HepG2 (cell line): ENCODE data around the gene MYH15. TPM values are rescaled to one million over a fixed set of nuclear protein-coding genes. Genes with fewer than 3 reads are reported as not detected.

Experiments used
- ATAC-seq: fragments of 200-7000 bp; cut with Tn5 transposase; 3 replicates; pipeline ENCODE4 v1.9.1; 2020; ENCODE audit warnings: mild to moderate bottlenecking, moderate library complexity
- BruUV-seq: library from RNA; stranded (reverse); fragments of 400-500 nt; replicated peaks from 2 replicates; lab custom pipeline; 2021; lab: Mats Ljungman, UMichigan
- CTCF ChIA-PET: fragments of 300-600 bp; formaldehyde crosslinking; extraction: SDS; loops from one replicate; lab custom pipeline; 2021; ENCODE audit warnings: low total read pairs, inconsistent platforms, low intra/inter-chr PET ratio; lab: Yijun Ruan, JAX
- POLR2A ChIA-PET: fragments of 350-600 bp; sonication (Branson Sonifier 250); formaldehyde crosslinking; loops from one replicate; lab custom pipeline; 2020; ENCODE audit warnings: antibody characterized with exemption, inconsistent platforms; lab: Yijun Ruan, JAX
- DNase-seq: peaks from one replicate; pipeline ENCODE4 v3.0.0-alpha.2; 2015; ENCODE audit warnings: low spot score
- FAIRE-seq: peaks from 3 replicates; lab custom pipeline; 2011; peaks lifted over from hg19 to GRCh38; lab: Jason Lieb, UNC
- H2AFZ ChIP-seq: one replicate; pipeline ENCODE4 v1.6.1; 2011; ENCODE audit warnings: low read length, inconsistent platforms
- H3K27ac ChIP-seq: fragments of 300-600 bp; 3 replicates; pipeline ENCODE4 v1.8.0; 2011; ENCODE audit warnings: mixed run types, mild to moderate bottlenecking, mixed read lengths, low read length, inconsistent platforms; ENCODE audit not compliant: insufficient read depth; ENCODE audit errors: extremely low read length
- H3K27me3 ChIP-seq, 2 experiments: fragments of 200-600 bp in 1 of 2; 2 replicates in 1 of 2; 3 replicates in 1 of 2; pipeline versions ENCODE4 v1.6.0 to v1.8.0; 2011; ENCODE audit warnings: low read length in 2 of 2, mild to moderate bottlenecking in 2 of 2, moderate library complexity in 2 of 2, inconsistent platforms in 1 of 2; ENCODE audit not compliant: insufficient read depth in 2 of 2, control insufficient read depth in 1 of 2
- H3K36me3 ChIP-seq, 2 experiments: fragments of 200-600 bp in 1 of 2; replicated peaks in 1 of 2; 2 replicates in 1 of 2; 3 replicates in 1 of 2; pipeline versions ENCODE4 v1.5.1 to v1.8.0; 2011; ENCODE audit warnings: low read length in 2 of 2, inconsistent platforms in 1 of 2; ENCODE audit not compliant: insufficient read depth in 2 of 2, control insufficient read depth in 1 of 2
- H3K4me1 ChIP-seq: 2 replicates; pipeline ENCODE4 v1.5.1; 2012; ENCODE audit warnings: low read length, inconsistent platforms; ENCODE audit not compliant: insufficient read depth
- H3K4me2 ChIP-seq: 2 replicates; pipeline ENCODE4 v1.6.0; 2011; ENCODE audit warnings: low read depth, low read length, inconsistent platforms
- H3K4me3 ChIP-seq, 3 experiments: fragments of 200-600 bp in 1 of 3; sonication (generic), shearing (Covaris generic) in 1 of 3; replicated peaks in 1 of 3; 2 replicates each; pipeline ENCODE4 v1.5.1; 2011 to 2016; ENCODE audit warnings: low read length in 3 of 3, inconsistent platforms in 2 of 3, low read depth in 2 of 3, mild to moderate bottlenecking in 2 of 3, control low read depth in 1 of 3, mixed read lengths in 1 of 3; ENCODE audit not compliant: insufficient read depth in 1 of 3
- H3K79me2 ChIP-seq: one replicate; pipeline ENCODE4 v1.6.1; 2011; ENCODE audit warnings: low read length, inconsistent platforms; ENCODE audit not compliant: insufficient read depth
- H3K9ac ChIP-seq: 2 replicates; pipeline ENCODE4 v1.6.0; 2011; ENCODE audit warnings: mild to moderate bottlenecking, low read depth, low read length, inconsistent platforms; ENCODE audit not compliant: insufficient read depth
- H3K9me3 ChIP-seq: 2 replicates; pipeline ENCODE4 v1.5.1; 2012; ENCODE audit warnings: mild to moderate bottlenecking, low read length
- H4K20me1 ChIP-seq: 2 replicates; pipeline ENCODE4 v1.6.0; 2011; ENCODE audit warnings: inconsistent platforms, mild to moderate bottlenecking, low read length, moderate library complexity; ENCODE audit not compliant: insufficient read depth
- ATF7 ChIP-seq, 2 experiments: fragments of 450-650 bp in 1 of 2; sonication (generic) in 1 of 2; formaldehyde crosslinking in 1 of 2; IDR thresholded peaks; 2 replicates each; pipeline versions ENCODE4 v1.4.0 to v1.6.1; 2016 to 2020; ENCODE audit warnings: antibody characterized with exemption in 1 of 2, mild to moderate bottlenecking in 1 of 2, missing genetic modification reagents in 1 of 2
- DNMT3B ChIP-seq: conservative IDR thresholded peaks from 2 replicates; pipeline ENCODE4 v1.6.1; 2016; ENCODE audit warnings: missing biosample characterization, control low read depth
- FOXA1 ChIP-seq, 2 experiments: fragments of 450-650 bp in 1 of 2; sonication (generic) in 1 of 2; formaldehyde crosslinking in 1 of 2; IDR thresholded peaks; 2 replicates each; pipeline versions ENCODE4 v1.4.0 to v1.6.1; 2016 to 2020; ENCODE audit warnings: missing genetic modification reagents in 1 of 2
- NFKB2 ChIP-seq: sonication (generic); formaldehyde crosslinking; IDR thresholded peaks from 2 replicates; pipeline ENCODE4 v1.4.0; 2020; ENCODE audit warnings: missing genetic modification reagents, borderline replicate concordance
- RAD21 ChIP-seq: fragments of 450-650 bp; formaldehyde crosslinking; IDR thresholded peaks from 2 replicates; pipeline ENCODE4 v1.5.0; 2020; ENCODE audit warnings: mild to moderate bottlenecking
- TIGD3 ChIP-seq: sonication (generic); formaldehyde crosslinking; IDR thresholded peaks from 2 replicates; pipeline ENCODE4 v1.5.1; 2020; ENCODE audit warnings: mild to moderate bottlenecking, missing genetic modification reagents, borderline replicate concordance
- ZHX2 ChIP-seq, 2 experiments: sonication (generic) in 1 of 2; formaldehyde crosslinking in 1 of 2; IDR thresholded peaks; 2 replicates each; pipeline versions ENCODE4 v1.6.1 to v1.9.0; 2014 to 2022; ENCODE audit warnings: antibody characterized with exemption in 1 of 2, borderline replicate concordance in 1 of 2, inconsistent platforms in 1 of 2, low read depth in 1 of 2, missing genetic modification reagents in 1 of 2
- ZNF274 ChIP-seq: sonication (generic); formaldehyde crosslinking; IDR thresholded peaks from 2 replicates; pipeline ENCODE4 v1.5.1; 2020; ENCODE audit warnings: mild to moderate bottlenecking, missing genetic modification reagents
- ZNF292 ChIP-seq: sonication (generic); formaldehyde crosslinking; IDR thresholded peaks from 2 replicates; pipeline ENCODE4 v1.8.1; 2022; ENCODE audit warnings: mild to moderate bottlenecking, low read depth, missing genetic modification reagents, borderline replicate concordance
- ZNF547 ChIP-seq: sonication (generic); formaldehyde crosslinking; IDR thresholded peaks from 2 replicates; pipeline ENCODE4 v1.5.1; 2020; ENCODE audit warnings: mild to moderate bottlenecking, missing genetic modification reagents
- ZNF615 ChIP-seq: sonication (generic); formaldehyde crosslinking; IDR thresholded peaks from 2 replicates; pipeline ENCODE4 v1.5.0; 2020; ENCODE audit warnings: mild to moderate bottlenecking, missing genetic modification reagents, borderline replicate concordance
- ZSCAN29 ChIP-seq: sonication (generic); formaldehyde crosslinking; conservative IDR thresholded peaks from 2 replicates; pipeline ENCODE4 v1.4.0; 2020; ENCODE audit warnings: mild to moderate bottlenecking, missing genetic modification reagents
- WGBS: methylation state at CpG from one replicate; pipeline ENCODE4 v1.1.6; 2017; ENCODE audit warnings: low lambda C conversion rate; 5-methylcytosine and 5-hydroxymethylcytosine counted together
- in situ Hi-C: cut with HindIII; loops from 2 replicates; pipeline ENCODE4 v1.10.0; 2017; ENCODE audit warnings: low pct_unique_long_range_greater_than_20kb; ENCODE audit not compliant: extremely low pct_ligation_motif_present
- intact Hi-C: fragments of 100-400 bp; cut with micrococcal nuclease; formaldehyde crosslinking; loops from one replicate; pipeline ENCODE4 v1.10.0; 2022; ENCODE audit not compliant: unreplicated experiment
- polyA plus RNA-seq, 8 experiments: library from polyadenylated mRNA; depleted of rRNA in 3 of 8; stranded (reverse) in 7 of 8; unstranded in 1 of 8; fragments of >200 nt; fragmentation: Illumina TruSeq in 4 of 8; extraction: Trizol in 4 of 8; gene quantifications; 2 replicates each; pipeline versions ENCODE4 v1.2.1 to v1.2.3, GENCODE V29; 2011 to 2016; ENCODE audit warnings: low read depth in 4 of 8, missing spikeins in 1 of 8, mixed read lengths in 1 of 8; ENCODE audit not compliant: insufficient read depth in 1 of 8
- total RNA-seq, 5 experiments: library from RNA; depleted of rRNA; stranded (reverse); fragments of >200 nt; fragmentation: Illumina TruSeq; extraction: Trizol; gene quantifications; 2 replicates each; pipeline ENCODE4 v1.2.3, GENCODE V29; 2016; ENCODE audit warnings: low read depth in 1 of 5

The MYH15 gene
- total and polyA plus RNA-seq, 2 of the 13 experiments (the other 11 are each of a cell fraction or from before 2014, with no cell fraction given): 0.03 to 0.09 TPM

GRCh38 chr3:108527817-108528216 lies 17.4 kb upstream of the MYH15 start:
- no peaks in the 10 kb centered on the region for H3K79me2 ChIP-seq
- no peak overlapping the region for H3K4me3 ChIP-seq
- no peak overlapping the region for H3K27ac ChIP-seq
- CTCF ChIA-PET: no interaction called here
- FAIRE-seq (no peak), ATAC-seq (no peak), DNase-seq (no peak)
- intact Hi-C loops (no loop called here), in situ Hi-C loops (no loop called here)
- H3K27me3 ChIP-seq: no peaks in the 10 kb centered on the region
- no peaks in the 10 kb centered on the region for H3K4me1 ChIP-seq
- H3K4me2 ChIP-seq: no peak overlapping the region
- H3K9ac ChIP-seq: no peak overlapping the region
- no peaks in the 10 kb centered on the region for H3K36me3 ChIP-seq
- no peaks in the 10 kb centered on the region for H4K20me1 ChIP-seq
- 0% methylated on average over 2 of the region's 2 CpGs for WGBS
- POLR2A ChIA-PET: no interaction called here
- no peaks in the 10 kb centered on the region for H3K9me3 ChIP-seq
- BruUV-seq: no TSS peak
- H2AFZ ChIP-seq: no peak overlapping the region
- no peak for TF ChIP-seq ZSCAN29 (CRISPR knock-in tag)
- no peak for TF ChIP-seq ZNF547 (CRISPR knock-in tag)
- no peak for TF ChIP-seq FOXA1 (IDR thresholded peaks at IDR 0.05)
- no peak for TF ChIP-seq FOXA1 (CRISPR knock-in tag; IDR thresholded peaks at IDR 0.05)
- no peak for TF ChIP-seq ZNF274 (CRISPR knock-in tag)
- no peak for TF ChIP-seq RAD21
- TF ChIP-seq DNMT3B (CRISPR knock-in tag): no peak
- TF ChIP-seq NFKB2 (CRISPR knock-in tag): no peak
- no peak for TF ChIP-seq TIGD3 (CRISPR knock-in tag)
- TF ChIP-seq ZHX2 (IDR thresholded peaks at IDR 0.05; ENCODE audit: low read depth): no peak
- TF ChIP-seq ZHX2 (CRISPR knock-in tag; IDR thresholded peaks at IDR 0.05; ENCODE audit: borderline replicate concordance): no peak
- no peak for TF ChIP-seq ZNF615
- TF ChIP-seq ZNF292: no peak
- no peak for TF ChIP-seq ATF7 (IDR thresholded peaks at IDR 0.05)
- no peak for TF ChIP-seq ATF7 (CRISPR knock-in tag; IDR thresholded peaks at IDR 0.05)
